ENCODE results near the gene ULK4. TPM values are rescaled to one million over a fixed set of nuclear protein-coding genes. Genes with fewer than 3 reads are reported as not detected.
"Not testable (repeated sequence)": the region's sequence is repeated elsewhere in the genome, so short reads cannot be mapped to it uniquely, and the experiment has no call there.

Gene ULK4
- polyA plus RNA-seq, 1 donor = 2.4 TPM

- no peak for DNase-seq
These were observed 211.9 kb downstream of the ULK4 start for GRCh38 chr3:41749988-41750387.

GRCh38 chr3:41746215-41746614 is 215.7 kb downstream of the ULK4 start:
- no peak for DNase-seq

GRCh38 chr3:41742121-41742520 is 219.8 kb downstream of the ULK4 start:
- DNase-seq = no peak

DNA sequence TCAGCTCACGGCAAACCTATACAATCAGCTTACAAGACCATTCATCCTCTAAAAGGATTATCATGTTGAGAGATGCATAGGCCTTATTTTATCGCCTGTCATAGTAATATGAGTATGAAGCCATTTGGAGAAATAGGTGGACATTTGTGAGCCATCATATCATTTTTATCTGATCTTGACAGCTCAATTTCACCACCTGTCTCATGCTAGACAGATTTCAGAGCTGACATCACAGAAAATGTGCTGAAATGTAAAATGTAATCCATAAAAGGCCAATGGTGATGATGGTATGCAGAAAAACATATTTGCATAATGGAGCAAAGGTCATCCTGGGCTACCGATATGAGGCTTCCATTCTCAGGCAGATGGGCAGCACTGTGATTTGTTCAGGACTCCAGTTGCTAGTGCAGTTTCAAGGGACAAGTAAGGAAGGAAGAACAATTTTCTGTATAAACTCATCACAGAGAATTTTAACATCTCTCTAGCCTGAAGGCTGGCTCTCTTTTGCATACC is 221.5 kb downstream of the ULK4 start:
- no peak for DNase-seq

- no peak for DNase-seq
These were observed 235.0 kb downstream of the ULK4 start for GRCh38 chr3:41726891-41727290.

DNA sequence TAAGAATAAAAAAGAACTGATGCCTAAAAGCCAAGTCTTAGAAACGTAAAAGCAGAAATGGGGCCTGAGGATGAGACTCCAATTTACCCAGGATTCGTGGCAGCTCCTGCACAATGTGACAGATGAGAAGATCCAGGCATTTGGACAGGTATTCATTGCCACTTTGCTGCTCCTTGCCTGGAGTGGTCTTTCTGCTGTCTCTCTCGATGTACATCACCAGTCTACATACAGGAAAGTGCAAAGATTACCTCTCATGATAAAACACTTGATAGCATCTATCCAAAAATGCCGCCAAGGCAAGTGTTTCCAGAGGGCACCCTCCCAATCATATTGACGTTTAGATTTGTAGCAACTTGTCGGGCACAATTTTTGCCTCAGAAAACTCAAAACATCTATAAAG is 244.3 kb downstream of the ULK4 start:
- DNase-seq = no peak

DNA sequence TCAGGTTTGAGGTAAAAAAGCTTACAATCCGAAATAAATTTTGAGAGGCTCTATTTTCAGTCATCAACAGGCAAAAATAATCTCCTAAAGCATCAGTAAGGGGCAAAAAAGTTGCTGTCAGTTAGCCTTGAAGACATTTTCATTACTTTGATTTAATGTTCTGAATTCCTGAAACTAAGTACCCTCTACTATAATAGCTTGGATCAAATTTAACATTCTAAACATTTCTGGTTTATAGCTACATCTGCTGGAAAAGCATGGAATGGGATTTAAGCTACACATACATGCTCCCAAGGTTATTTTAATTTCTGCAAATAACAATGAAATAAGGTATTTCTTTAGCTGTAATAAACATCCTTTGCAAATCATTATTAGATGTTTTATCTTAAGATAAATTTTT is 245.4 kb downstream of the ULK4 start:
- peak; percentile 19 for DNase-seq

GRCh38 chr3:41715376-41715775 is 246.5 kb downstream of the ULK4 start:
- DNase-seq = no peak

DNA sequence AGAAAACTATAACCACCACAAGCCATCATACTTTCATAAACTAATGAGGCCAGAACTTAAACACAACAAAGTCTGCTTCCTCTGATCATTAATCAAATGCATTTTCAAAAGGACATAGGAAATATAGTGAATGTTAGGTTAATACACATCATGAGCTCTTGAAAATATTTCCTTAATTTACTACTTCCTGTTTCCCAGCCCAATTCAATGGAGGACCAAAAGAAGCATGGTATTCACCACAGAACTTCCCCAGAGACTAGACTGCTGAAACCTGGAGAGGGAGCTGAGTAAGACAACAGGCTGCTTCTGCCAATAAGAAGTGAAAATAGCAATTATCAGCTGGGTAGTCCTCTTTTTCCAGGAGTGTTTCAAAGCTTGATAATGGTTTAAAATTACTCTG is 250.3 kb downstream of the ULK4 start:
- no peak for DNase-seq

- DNase-seq = no peak
These were observed 251.1 kb downstream of the ULK4 start for GRCh38 chr3:41710646-41711388.

DNA sequence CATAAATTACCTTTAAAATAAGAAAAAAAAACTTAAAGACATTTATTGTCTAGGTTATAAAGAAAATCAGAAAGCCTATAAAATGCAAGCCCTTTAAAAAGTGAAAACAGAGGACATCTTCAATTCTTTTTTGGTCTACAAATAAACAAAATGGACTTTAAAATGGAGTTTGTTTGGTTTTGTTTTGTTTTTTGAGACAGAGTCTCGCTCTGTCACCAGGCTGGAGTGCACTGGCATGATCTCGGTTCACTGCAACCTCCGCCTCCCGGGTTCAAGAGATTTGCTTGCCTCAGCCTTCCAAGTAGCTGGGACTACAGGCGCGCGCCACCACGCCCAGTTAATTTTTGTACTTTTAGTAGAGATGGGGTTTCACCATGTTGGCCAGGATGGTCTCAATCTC is 252.7 kb downstream of the ULK4 start:
- not testable (repeated sequence) for DNase-seq

GRCh38 chr3:41708176-41708575 is 253.7 kb downstream of the ULK4 start:
- DNase-seq = no peak

DNA sequence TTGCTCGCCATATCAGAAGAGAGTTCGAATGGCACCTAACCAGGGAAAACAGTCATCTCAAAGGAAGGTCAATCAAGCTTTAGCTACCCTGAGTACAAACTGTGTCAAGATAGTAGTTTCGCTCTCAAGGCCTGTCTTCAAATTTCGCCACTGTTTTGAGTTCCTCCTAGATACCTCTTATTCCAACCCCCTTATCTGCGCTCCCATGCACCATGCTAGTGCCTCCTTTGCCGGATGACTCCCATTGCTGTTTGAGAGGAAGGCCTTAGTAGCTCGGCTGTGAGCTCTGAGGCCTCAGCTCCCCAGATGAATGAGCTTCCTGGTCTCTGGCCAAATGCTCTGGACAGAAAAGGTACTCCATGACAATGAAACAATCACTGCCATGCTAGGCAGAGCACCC is 256.0 kb downstream of the ULK4 start:
- no peak for DNase-seq

DNA sequence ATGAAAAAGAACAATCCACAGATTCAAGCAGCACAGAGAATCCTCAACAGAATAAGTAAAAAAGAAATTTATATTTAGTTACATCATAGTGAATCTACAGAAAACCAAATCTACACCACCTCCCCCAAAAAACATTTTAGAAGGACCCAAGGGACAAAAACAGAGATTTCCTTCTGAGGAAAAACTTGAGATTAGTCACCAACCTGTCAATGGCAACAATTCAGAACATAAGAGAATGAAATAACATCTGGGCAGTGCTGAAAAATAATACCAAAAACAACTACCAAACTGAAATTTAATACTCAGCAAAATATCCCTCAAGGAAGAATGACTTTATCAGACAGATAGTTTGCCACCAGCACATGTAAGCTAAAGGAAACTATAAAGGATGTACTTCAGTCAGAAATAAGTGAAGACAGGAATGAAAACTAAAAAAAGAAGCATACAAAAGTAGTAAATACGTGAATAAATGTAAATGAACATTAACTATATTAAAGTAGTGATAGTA is 260.7 kb downstream of the ULK4 start:
- DNase-seq = no peak

DNA sequence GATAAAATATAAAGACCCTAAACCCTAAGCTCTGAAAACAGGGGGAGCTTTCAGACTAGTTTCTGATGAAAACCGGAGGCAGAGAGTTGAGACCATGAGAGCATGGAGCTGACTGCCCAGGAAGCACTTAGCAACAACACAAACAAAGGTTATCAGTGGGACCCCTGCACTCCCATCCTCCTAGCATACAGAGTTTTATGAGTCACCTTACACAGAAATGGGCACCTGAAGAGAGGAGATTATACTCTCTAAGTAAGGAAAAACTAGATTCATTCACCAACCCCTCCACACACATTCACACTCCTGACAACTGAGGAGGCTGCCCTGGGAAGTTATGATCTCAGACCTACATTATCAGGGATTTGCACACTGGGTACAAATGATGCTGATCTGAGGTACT is 261.7 kb downstream of the ULK4 start:
- DNase-seq = no peak

GRCh38 chr3:41698898-41699297 is 263.0 kb downstream of the ULK4 start:
- no peak for DNase-seq

DNA sequence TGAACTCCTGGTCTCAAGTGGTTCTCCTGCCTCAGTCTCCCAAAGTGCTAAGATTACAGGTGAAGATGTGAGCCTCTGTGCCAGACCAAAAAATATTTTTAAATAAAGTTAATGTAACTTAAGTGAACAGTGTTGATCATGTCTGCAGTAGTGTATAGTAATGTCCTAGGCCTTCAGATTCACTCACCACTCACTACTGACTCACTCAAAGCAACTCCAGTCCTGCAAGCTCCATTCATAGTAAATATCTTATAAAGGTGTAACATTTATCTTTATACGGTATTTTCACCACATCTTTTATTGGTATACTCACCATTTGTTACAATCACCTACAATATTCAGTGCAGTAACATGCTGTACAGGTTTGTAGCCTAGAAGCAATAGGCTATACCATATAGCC is 264.2 kb downstream of the ULK4 start:
- DNase-seq = no peak

- not testable (repeated sequence) for DNase-seq
These were observed 266.1 kb downstream of the ULK4 start for GRCh38 chr3:41695806-41696205.

DNA sequence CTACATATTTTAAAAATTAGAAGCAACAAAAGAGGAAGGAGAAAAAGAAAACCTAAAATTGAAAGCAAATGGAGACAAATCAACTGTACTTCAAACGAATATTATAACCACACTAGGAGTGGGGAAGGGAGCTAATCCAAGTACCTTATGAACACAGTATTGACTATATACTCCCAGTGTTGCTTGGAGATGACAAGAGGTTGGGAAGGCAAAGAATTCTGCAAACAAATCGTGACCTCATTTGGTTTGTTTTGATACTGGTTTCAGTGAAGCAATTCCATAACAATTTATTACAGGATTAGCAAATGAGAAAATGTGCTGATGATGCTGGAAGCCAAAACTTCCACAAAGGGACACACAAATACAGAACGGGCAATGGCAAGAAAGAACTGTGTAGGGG is 268.1 kb downstream of the ULK4 start:
- DNase-seq = no peak

GRCh38 chr3:41690766-41691563 is 270.9 kb downstream of the ULK4 start:
- DNase-seq = peak; percentile 4

DNA sequence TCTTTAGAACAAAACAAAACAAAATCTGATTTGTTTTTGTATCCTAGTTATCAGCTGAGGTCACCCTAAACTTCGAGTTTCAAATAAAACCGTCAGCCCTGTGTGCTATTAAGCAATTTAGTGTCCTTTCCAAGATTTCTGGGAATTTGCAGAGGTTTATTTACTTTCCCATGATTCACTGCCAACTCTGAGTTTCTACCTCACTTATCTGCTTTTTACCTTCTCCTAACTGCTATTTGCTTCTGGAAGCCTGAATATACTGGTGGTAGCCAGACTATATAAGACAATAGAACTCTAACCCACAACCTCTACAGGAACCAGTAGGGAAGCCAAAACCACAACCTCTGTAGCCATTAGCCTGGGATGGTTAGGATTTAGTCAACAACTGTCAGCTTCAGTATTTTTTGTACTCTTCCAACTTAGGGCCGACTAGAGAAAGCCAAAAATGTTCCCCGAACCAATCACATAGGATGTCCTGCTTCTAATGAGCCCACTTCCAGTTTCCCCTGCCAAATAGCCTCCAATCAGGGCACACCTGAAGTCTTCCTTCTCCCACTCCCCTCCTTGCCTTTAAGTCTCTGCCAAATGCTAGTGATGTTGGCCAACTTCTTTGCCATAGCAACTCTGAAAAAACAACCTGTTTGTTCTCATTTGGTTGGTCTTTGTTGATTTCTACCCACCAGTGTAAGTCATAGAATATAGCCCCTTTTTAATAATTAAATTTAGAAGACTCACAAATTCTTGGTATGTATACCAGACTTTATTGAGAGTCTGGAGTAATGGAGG is 273.1 kb downstream of the ULK4 start:
- DNase-seq = no peak

- DNase-seq = no peak
These were observed 276.8 kb downstream of the ULK4 start for GRCh38 chr3:41684797-41685735.

All from hindlimb muscle (tissue), 1 donor.